Frontal cortex (tissue), 4 donors: ENCODE results near the gene TPCN2. TPM values are rescaled to one million over a fixed set of nuclear protein-coding genes. Genes with fewer than 3 reads are reported as not detected.

Source experiments
- DNase-seq, 2 donors: peaks; one replicate each; pipeline ENCODE4 v3.0.0; 2012; ENCODE audit warnings: low spot score in 2 of 2
- FAIRE-seq: peaks from 2 replicates; lab custom pipeline; 2012; peaks lifted over from hg19 to GRCh38; lab: Jason Lieb, UNC
- total RNA-seq: library from RNA; depleted of rRNA; stranded (reverse); fragments of >200 nt; gene quantifications from one replicate; pipeline ENCODE4 v1.2.3, GENCODE V29; 2014
- donor health status: control.
- donor health status: control.
- donor health status: control.

Gene TPCN2
- total RNA-seq, 1 donor from 2014 or later: 6.1 TPM

- DNase-seq: no peak
- no peak for FAIRE-seq
These were observed 105.6 kb downstream of the TPCN2 start for GRCh38 chr11:69154211-69154913.

DNA sequence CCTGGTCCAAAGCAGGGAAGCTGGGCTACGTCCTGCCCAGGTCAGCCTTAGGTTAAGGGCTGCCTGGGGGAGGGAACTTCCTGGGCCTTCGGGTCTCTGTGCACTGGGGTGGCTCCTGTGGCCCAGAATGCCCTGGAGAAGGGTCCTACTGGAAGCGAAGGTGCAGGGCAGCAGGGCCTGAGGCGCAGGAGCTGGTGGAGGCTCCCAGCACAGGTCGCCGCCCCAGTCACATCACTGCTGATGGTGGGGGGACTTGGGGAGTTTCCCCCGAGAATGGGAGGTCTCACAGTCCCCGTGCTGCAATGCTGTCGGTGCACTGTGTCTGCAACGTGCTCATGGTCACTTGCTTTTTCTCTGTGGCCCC lies 106.2 kb downstream of the TPCN2 start:
- DNase-seq (no peak), FAIRE-seq (no peak)

GRCh38 chr11:69155302-69156234 lies 106.8 kb downstream of the TPCN2 start, which contains the start of gene SMIM38:
TSS of gene SMIM38 (plus strand) at chr11:69155935. CDS start at chr11:69157847, 1,912 bp downstream.
- DNase-seq (peak in 1 of 2 donors; percentile 41), FAIRE-seq (no peak)

- no peak for FAIRE-seq
- DNase-seq: no peak
These were observed 107.5 kb downstream of the TPCN2 start for GRCh38 chr11:69156235-69156639.

GRCh38 chr11:69156673-69157155 lies 108.0 kb downstream of the TPCN2 start:
- no peak for FAIRE-seq
- no peak for DNase-seq

DNA sequence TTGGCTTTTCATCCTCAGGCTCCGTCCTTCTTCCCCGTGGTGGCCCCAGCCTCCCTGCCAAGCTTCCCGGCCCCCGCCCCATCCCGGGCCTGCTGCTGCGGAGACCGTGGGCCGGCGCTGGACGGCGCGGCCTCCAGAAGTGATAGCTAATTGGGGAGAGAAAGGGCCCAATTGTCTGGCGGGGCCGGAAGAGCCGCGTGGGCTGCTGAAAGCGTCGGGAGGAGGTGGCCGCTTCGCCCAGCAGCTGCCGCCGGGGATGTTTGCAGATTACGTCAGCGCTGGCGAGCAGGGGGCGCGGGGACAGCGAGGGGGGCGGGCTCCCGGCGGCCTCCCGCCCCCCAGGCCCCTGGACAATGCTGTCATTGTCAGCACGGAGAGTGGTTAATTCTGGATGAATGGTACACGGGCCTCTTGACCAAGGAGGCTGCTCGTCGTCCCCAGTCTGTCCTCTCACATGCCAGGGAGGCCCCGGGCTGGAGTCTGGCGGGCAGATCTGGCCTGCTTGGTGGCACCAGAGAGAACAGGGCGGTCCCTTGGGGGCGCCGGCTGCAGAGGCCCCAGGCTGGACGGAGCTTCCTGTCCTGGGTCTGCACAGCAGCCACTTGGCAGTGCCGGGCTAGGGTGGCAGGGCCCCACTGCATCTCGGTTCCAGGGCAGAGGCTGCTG lies 108.6 kb downstream of the TPCN2 start:
- FAIRE-seq: no peak
- peak; percentile 90 to 91 for DNase-seq

GRCh38 chr11:69157822-69158231 lies 109.1 kb downstream of the TPCN2 start:
- DNase-seq: no peak
- no peak for FAIRE-seq

DNA sequence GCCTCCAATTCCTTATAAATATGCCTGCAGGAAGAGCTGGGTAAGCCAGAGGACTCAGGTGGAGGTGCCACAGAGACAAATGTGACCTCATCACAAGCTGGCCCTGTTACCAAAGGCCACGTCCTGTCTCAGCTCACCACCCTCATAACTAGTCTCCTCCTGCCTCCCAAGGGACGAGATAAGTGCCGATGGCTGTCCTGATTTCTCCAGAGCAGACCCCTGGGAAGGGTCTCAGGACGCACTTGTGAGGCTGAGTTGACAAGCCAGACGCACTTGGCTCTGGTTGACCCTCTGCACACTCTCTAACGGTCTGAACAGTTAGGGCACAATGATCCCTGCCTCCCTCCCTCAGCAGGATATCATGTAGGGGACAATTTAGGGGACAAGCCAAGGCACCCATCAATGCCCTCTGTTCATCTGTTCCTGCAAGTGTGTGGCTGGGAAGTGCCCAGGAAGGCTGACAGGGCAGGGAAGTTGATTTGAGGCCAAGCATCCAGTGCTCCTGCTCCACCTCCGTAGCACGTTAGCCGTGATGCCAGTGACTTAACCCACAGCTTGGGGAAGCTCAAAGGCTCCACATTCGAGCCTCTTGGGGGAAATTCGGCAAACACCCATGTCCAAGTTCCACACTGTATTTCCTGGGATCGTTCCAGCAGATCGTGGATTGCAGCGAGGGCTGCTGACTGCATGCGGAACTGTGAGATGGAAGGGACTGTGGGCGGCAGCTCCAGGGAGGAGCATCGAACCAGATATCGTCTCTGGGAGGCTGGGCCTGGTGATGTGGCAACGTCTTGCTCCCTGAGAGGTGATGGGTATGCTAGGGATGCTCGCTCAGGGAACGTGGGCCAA lies 109.8 kb downstream of the TPCN2 start:
- DNase-seq: peak in 1 of 2 donors; percentile 24
- no peak for FAIRE-seq

DNA sequence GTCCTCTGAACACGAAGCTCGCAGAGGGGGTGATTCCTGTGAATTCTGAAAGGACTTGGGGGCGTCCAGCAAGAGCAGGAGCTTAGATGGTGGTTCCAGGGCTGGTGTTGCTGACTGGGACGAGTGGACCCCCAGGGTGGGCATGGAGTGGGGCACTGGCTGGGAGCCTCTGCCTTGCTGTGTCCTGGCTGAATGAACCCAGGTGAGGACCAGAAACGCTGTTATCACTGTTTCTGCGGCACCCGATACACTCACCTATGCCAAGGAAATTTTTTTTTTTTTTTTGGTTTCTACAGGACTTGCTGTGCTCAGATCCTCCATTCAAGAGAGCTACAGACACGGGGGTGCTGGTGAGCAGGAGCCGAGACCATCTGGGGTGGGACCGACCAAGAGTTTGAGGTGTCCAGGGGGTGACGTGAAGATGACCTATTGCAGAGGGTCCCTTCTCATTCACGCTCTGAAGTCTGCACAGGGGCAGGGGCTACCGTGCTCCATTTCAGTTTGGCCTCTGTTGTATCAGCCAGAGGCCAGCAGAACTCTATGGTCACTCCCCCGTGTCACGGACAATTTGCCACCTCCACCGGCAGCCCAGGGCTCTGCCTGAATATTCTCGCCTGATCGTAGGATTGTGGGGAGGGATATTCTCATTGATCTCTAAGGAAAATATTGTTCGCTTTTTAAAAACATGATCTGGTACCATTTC lies 110.6 kb downstream of the TPCN2 start:
- FAIRE-seq: no peak
- no peak for DNase-seq

DNA sequence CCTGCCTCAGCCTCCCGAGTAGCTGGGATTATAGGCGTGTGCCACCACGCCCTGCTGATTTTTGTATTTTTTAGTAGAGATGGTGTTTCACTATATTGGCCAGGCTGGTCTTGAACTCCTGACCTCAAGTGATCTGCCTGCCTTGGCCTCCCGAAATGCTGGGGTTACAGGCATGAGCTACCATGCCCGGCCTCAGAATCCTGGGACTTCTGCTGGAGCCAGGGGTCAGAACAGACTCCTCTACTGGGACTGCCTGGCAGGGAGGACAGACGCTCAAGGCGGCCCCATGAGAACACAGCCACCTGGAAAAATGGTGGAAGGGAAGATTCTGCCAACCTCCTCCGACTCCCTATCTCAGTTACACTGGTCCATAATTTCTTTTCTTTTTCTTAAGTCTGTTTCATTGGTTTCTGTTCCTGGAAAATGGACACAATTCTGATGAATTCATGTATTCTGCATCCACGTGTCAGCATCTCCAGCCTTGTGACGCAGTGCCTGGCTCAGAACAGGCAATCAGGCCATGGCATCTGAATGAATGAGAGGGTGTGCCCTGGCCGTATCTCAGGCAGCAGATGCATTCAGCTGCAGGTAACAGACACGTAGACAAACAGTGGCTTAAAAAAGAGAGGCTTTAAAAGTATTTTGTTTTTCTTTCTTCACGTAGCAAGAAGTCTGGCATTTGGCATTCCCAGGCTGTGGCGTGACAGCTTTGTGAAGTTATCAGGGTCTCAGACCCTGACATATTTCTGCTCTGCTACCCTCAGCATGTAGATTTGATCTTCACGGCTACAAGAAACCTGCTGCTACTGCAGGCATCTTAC lies 111.8 kb downstream of the TPCN2 start:
- no peak for DNase-seq
- FAIRE-seq: no peak

DNA sequence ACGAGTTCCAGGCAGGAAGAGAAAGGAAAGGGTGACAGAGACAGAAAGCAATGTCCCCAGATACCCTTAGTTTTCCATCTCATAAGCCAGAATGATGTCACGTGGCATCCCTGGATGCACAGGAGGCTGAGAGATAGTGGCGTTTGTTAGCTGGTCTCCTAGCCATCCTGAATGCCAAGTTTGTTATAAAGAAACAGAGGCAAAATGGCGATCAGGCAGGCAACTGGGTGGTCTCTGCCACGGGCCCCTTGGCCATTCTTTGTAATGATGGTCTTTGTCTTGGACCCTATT lies 112.3 kb downstream of the TPCN2 start:
- FAIRE-seq (no peak), DNase-seq (no peak)

DNA sequence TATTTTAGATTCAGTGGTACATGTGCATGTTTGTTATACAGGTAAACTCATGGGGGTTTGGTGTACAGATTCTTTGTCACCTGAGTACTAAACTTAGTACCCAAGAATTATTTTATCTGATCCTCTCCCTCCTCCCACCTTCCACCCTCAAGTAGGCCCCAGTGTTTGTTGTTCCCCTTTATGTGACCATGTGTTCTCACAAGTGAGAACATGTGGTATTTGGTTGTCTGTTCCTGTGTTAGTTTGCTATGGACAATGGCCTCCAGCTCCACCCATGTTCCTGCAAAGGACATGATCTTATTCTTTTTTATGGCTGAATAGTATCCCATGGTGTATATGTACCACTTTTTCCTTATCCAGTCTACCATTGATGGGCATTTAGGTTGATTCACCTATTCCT lies 113.8 kb downstream of the TPCN2 start:
- FAIRE-seq (no peak), DNase-seq (no peak)

GRCh38 chr11:69163842-69164241 lies 115.1 kb downstream of the TPCN2 start:
- no peak for DNase-seq
- no peak for FAIRE-seq

DNA sequence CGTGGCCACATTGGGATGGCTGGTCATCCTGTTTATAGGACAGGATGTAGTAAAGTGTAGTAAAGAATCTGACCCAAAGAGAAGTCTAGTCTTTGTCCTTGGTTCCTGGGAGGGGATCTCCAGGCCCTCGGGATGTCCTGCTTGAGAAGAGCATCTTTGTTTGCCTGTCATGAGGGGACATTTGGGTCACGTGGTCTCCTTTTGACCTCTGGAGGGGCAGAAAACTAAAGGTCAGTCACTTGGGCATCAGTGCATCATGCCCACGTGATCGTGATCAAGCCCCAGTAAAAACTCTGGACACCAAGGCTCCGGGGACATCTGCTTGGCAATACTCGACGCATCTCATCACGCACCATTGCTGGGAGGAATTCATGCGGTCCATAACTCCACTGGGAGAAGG lies 116.1 kb downstream of the TPCN2 start:
- DNase-seq: no peak
- FAIRE-seq: no peak

DNA sequence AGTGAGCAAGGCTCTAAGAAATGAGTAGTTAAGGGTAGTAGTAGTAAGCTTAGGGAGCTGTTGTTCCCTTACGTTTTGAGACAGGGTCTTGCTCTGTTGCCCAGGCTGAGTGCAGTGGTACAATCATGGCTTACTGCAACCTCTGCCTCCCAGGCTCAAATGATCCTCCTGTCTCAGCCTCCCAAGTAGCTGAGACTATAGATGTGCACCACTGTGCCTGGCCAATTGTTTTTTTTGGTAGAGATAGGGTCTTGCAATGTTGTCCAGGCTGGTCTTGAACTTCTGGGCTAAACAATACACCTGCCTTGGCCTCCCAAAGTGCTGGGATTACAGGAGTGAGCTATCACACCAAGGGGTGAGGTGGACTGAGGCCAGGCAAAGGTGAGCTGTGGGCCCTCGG lies 117.0 kb downstream of the TPCN2 start:
- DNase-seq: no peak
- no peak for FAIRE-seq

GRCh38 chr11:69166218-69167115 lies 117.7 kb downstream of the TPCN2 start:
- FAIRE-seq: no peak
- DNase-seq: peak in 1 of 2 donors; percentile 76
